Measurements from ENCODE around the gene IKBKE.

IKBKE gene

GRCh38 chr1:206538901-206539640 lies 68.8 kb downstream of the IKBKE start:
- WGBS (ENCODE audit: insufficient coverage, insufficient read length), result no CpG with 5 or more reads among the region's 10 CpGs
- DNase-seq (ENCODE audit: low read depth, low spot score), result no peak

GRCh38 chr1:206540044-206540780 lies 69.9 kb downstream of the IKBKE start:
- no peak overlapping the region for H3K27ac ChIP-seq (ENCODE audit: low read length)
- no peaks in the 10 kb centered on the region for H3K36me3 ChIP-seq (ENCODE audit: control insufficient read depth, insufficient read depth, low read length)
- no peaks in the 10 kb centered on the region for H3K9me3 ChIP-seq (ENCODE audit: control insufficient read depth, insufficient read depth, low read length)
- no CpG with 5 or more reads among the region's 8 CpGs for WGBS (ENCODE audit: insufficient coverage, insufficient read length)
- DNase-seq (ENCODE audit: low read depth, low spot score), result no peak
- peaks cover 2% of the 10 kb centered on the region; the same call in 1 of the 2 replicates for H3K4me1 ChIP-seq (ENCODE audit: control insufficient read depth, insufficient read depth, low read length)
- no peak overlapping the region for H3K4me3 ChIP-seq (ENCODE audit: low read length)
- H3K27me3 ChIP-seq (ENCODE audit: control insufficient read depth, insufficient read depth, low read length), result no peaks in the 10 kb centered on the region

More at GRCh38 chr1:206538901-206539640, 68.8 kb downstream of the IKBKE start:
- no peak overlapping the region for H3K4me3 ChIP-seq (ENCODE audit: low read length)
- H3K27me3 ChIP-seq (ENCODE audit: control insufficient read depth, insufficient read depth, low read length), result no peaks in the 10 kb centered on the region
- no peak overlapping the region for H3K27ac ChIP-seq (ENCODE audit: low read length)
- H3K36me3 ChIP-seq (ENCODE audit: control insufficient read depth, insufficient read depth, low read length), result no peaks in the 10 kb centered on the region
- no peaks in the 10 kb centered on the region for H3K4me1 ChIP-seq (ENCODE audit: control insufficient read depth, insufficient read depth, low read length)
- no peaks in the 10 kb centered on the region for H3K9me3 ChIP-seq (ENCODE audit: control insufficient read depth, insufficient read depth, low read length)

GRCh38 chr1:206541236-206541833 lies 71.1 kb downstream of the IKBKE start:
- WGBS (ENCODE audit: insufficient coverage, insufficient read length), result no CpG with 5 or more reads among the region's 7 CpGs
- H3K36me3 ChIP-seq (ENCODE audit: control insufficient read depth, insufficient read depth, low read length), result no peaks in the 10 kb centered on the region
- no peaks in the 10 kb centered on the region for H3K9me3 ChIP-seq (ENCODE audit: control insufficient read depth, insufficient read depth, low read length)
- no peak overlapping the region for H3K27ac ChIP-seq (ENCODE audit: low read length)
- no peak overlapping the region for H3K4me3 ChIP-seq (ENCODE audit: low read length)
- DNase-seq (ENCODE audit: low read depth, low spot score), result no peak
- peaks cover 2% of the 10 kb centered on the region; the same call in 1 of the 2 replicates for H3K4me1 ChIP-seq (ENCODE audit: control insufficient read depth, insufficient read depth, low read length)
- H3K27me3 ChIP-seq (ENCODE audit: control insufficient read depth, insufficient read depth, low read length), result no peaks in the 10 kb centered on the region

DNA sequence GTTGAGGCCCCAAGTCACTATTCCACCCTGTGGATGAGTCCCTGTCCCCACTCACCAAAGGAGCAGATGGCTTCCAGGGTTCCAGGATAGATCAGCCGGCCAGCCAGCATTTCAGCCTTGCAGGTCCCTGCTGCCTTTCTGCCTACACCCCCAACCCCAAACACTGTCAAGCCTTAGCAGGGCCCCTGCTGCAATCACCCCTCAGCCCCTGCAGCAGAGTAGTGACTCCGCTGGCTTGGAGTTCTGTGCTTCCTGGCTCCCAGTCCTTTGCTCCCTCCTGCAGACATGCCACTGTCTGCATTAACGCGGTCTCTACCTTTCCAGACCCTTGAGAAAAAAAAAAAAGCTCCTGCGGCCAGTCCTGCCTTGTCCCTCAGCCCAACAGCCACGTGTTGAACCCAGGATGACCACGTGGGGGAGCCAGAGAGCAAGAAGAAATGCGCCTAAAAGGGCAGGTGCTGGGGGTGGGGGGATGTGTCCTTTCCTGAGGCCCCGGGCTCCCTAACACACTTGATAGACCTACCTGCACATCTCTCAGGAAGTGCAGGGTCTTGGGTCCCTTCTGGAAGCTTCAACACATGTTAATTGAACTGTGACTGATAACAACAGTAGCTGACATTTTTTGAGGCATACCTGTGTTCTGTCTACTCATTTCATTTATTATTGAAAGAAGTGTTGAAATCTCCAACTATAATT lies 74.4 kb downstream of the IKBKE start:
- Histone ChIP-seq H3K4me3 (ENCODE audit: low read length) (no peak overlapping the region), H3K4me1 (ENCODE audit: control insufficient read depth, insufficient read depth, low read length) (peaks cover 2% of the 10 kb centered on the region; the same call in 1 of the 2 replicates), H3K27me3 (ENCODE audit: control insufficient read depth, insufficient read depth, low read length) (no peaks in the 10 kb centered on the region), H3K27ac (ENCODE audit: low read length) (no peak overlapping the region), H3K36me3 (ENCODE audit: control insufficient read depth, insufficient read depth, low read length) (no peaks in the 10 kb centered on the region), H3K9me3 (ENCODE audit: control insufficient read depth, insufficient read depth, low read length) (no peaks in the 10 kb centered on the region)
- peak; percentile 79 for DNase-seq (ENCODE audit: low read depth, low spot score)
- WGBS (ENCODE audit: insufficient coverage, insufficient read length), result no CpG with 5 or more reads among the region's 9 CpGs

- H3K27me3 ChIP-seq (ENCODE audit: control insufficient read depth, insufficient read depth, low read length), result no peaks in the 10 kb centered on the region
- H3K4me3 ChIP-seq (ENCODE audit: low read length), result no peak overlapping the region
- no CpG with 5 or more reads among the region's 1 CpG for WGBS (ENCODE audit: insufficient coverage, insufficient read length)
- peaks cover 2% of the 10 kb centered on the region; the same call in 1 of the 2 replicates for H3K4me1 ChIP-seq (ENCODE audit: control insufficient read depth, insufficient read depth, low read length)
- H3K36me3 ChIP-seq (ENCODE audit: control insufficient read depth, insufficient read depth, low read length), result no peaks in the 10 kb centered on the region
- no peak for DNase-seq (ENCODE audit: low read depth, low spot score)
- H3K27ac ChIP-seq (ENCODE audit: low read length), result no peak overlapping the region
- H3K9me3 ChIP-seq (ENCODE audit: control insufficient read depth, insufficient read depth, low read length), result no peaks in the 10 kb centered on the region
Observed at GRCh38 chr1:206545351-206545750, 75.1 kb downstream of the IKBKE start.
